Mucosa of descending colon (tissue), 3 donors: Measurements from ENCODE around the gene PTGFR. TPM values are rescaled to one million over a fixed set of nuclear protein-coding genes. Genes with fewer than 3 reads are reported as not detected.
A peak's percentile ranks its signal among the peaks of the same experiment; 100 is the strongest.

ENCODE experiments used
- ATAC-seq: fragments of 200-7000 bp; cut with Tn5 transposase; one replicate; pipeline ENCODE4 v1.9.1; 2020; ENCODE audit warnings: mild to moderate bottlenecking, moderate library complexity
- DNase-seq, 3 donors: peaks; one replicate each; pipeline ENCODE4 v3.0.0-alpha.2; 2020
- H3K36me3 ChIP-seq: fragments of 200-600 bp; one replicate; pipeline ENCODE4 v1.8.0; 2021; ENCODE audit warnings: low read depth, mild to moderate bottlenecking
- H3K4me1 ChIP-seq: fragments of 200-600 bp; one replicate; pipeline ENCODE4 v1.8.0; 2021; ENCODE audit warnings: low read depth, mild to moderate bottlenecking
- H3K4me3 ChIP-seq: fragments of 200-600 bp; one replicate; pipeline ENCODE4 v1.8.0; 2021; ENCODE audit warnings: mild to moderate bottlenecking
- H3K9me3 ChIP-seq: fragments of 200-600 bp; one replicate; pipeline ENCODE4 v1.8.0; 2021; ENCODE audit warnings: mild to moderate bottlenecking
- intact Hi-C, 2 donors: fragments of 100-400 bp; cut with DNase I in 1 of 2; cut with micrococcal nuclease in 1 of 2; formaldehyde crosslinking; loops; one replicate each; pipeline versions ENCODE4 v1.11.0 to v1.11.1; 2022; cut with DNase I, micrococcal nuclease
- long read RNA-seq, 2 donors: library from polyadenylated mRNA; unstranded; transcript quantifications; one replicate each; pipeline ENCODE4 v2.0.0, GENCODE V29; 2019 to 2021
- total RNA-seq, 3 donors: library from RNA; stranded (reverse); fragmentation: NEBNext Ultra II Directional in 2 of 3; extraction: Animal tissue kit (Norgen Biotek cat#: 25700) in 2 of 3; gene quantifications; one replicate each; pipeline versions ENCODE4 v1.2.1 to v1.2.4, GENCODE V29; 2021 to 2023
- TF ChIP-seq, protein P1 (sequence below): fragments of 200-600 bp; IDR thresholded peaks from one replicate; pipeline ENCODE4 v1.8.0; 2022; ENCODE audit warnings: antibody characterized with exemption, mild to moderate bottlenecking
- donor health status: DM: no; HTN: no; CAD: no; lungs with moderate emphysema.
- donor health status: DM: no; HTN: no; CAD: no.
- donor health status: DM: no; HTN: yes; CAD: no.

PTGFR gene, protein sequence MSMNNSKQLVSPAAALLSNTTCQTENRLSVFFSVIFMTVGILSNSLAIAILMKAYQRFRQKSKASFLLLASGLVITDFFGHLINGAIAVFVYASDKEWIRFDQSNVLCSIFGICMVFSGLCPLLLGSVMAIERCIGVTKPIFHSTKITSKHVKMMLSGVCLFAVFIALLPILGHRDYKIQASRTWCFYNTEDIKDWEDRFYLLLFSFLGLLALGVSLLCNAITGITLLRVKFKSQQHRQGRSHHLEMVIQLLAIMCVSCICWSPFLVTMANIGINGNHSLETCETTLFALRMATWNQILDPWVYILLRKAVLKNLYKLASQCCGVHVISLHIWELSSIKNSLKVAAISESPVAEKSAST
- 1 to 10 TPM in 2 of 3 donors, under 1 TPM in 1; 0.49 to 2.1 (median 1.7) TPM for total RNA-seq
- long read RNA-seq, donor 1, full-length matches to known transcripts: 1 of 2 reads
- long read RNA-seq, donor 1, partial matches to known transcripts: 0 of 2 reads
- long read RNA-seq, donor 1, other reads (novel, unspliced or antisense): 1 of 2 reads
- long read RNA-seq, donor 2: 0 reads

DNA sequence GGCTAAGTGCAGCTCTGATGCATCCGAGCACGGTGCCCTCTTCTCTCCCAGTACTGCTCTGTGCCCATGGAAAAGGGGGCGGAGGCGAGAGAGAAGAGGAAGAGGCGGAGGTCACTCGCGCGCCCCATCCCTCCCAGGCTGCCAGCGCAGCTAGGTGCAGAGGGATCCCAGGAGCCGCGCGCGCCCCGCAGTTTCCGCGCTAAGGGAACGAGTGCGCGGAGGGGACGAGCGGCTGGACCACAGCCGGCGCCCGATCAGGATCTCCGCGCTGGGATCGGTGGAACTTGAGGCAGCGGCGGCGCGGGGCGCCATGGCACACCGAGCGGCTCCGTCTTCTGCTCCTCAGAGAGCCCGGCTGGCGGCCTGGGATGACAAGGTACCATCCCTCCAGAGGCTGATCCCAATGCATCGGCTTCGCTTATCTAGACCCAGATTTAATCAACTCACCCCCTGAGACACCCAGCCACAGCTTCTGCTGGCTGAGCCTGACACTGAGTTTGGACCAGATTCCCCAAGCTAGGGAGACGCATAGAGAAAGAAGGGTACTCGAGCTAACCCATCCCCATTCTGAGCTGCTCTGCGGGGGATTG lies at the start of gene PTGFR:
Gene PTGFR, plus strand, starts transcription at position 114 of the 590 bp plus-strand sequence. CDS start 1,770 bp downstream, outside the sequence.
- no peak within 1 kb of the TSS for H3K4me3 ChIP-seq
- DNase-seq (peak in 1 of 3 donors; percentile 4), ATAC-seq (peak; percentile 37)
- no peaks in the 10 kb centered on the region for H3K36me3 ChIP-seq
- H3K4me1 ChIP-seq: no peaks in the 10 kb centered on the region
- intact Hi-C loops: no loop called here
- H3K9me3 ChIP-seq: no peaks in the 10 kb centered on the region
- TF ChIP-seq, protein P1, sequence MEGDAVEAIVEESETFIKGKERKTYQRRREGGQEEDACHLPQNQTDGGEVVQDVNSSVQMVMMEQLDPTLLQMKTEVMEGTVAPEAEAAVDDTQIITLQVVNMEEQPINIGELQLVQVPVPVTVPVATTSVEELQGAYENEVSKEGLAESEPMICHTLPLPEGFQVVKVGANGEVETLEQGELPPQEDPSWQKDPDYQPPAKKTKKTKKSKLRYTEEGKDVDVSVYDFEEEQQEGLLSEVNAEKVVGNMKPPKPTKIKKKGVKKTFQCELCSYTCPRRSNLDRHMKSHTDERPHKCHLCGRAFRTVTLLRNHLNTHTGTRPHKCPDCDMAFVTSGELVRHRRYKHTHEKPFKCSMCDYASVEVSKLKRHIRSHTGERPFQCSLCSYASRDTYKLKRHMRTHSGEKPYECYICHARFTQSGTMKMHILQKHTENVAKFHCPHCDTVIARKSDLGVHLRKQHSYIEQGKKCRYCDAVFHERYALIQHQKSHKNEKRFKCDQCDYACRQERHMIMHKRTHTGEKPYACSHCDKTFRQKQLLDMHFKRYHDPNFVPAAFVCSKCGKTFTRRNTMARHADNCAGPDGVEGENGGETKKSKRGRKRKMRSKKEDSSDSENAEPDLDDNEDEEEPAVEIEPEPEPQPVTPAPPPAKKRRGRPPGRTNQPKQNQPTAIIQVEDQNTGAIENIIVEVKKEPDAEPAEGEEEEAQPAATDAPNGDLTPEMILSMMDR: no peak

DNA sequence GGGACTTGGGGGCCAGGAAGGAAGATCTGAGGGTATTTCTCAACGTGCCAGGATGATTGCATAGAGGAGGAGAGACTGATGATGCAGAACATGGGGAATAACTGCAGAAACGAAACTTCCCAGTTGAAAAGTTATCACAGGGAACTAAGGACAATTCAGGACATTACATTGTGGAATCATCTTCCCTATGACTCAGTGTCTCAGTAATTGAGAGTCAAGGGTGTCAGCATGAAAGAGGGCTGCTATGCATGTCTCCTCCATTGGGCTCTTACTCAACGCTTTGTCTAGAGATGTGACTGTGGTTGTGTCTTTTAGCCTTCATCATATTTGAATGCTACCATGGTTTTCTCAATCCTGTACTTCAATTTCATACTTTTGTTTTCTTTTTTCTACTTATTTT lies 48.9 kb upstream of the PTGFR start:
- intact Hi-C loops: no loop called here
- Histone ChIP-seq H3K36me3 (no peaks in the 10 kb centered on the region), H3K4me1 (no peaks in the 10 kb centered on the region), H3K4me3 (no peak overlapping the region), H3K9me3 (no peaks in the 10 kb centered on the region)
- no peak for ATAC-seq
- TF ChIP-seq, protein P1: no peak
- no peak for DNase-seq

DNA sequence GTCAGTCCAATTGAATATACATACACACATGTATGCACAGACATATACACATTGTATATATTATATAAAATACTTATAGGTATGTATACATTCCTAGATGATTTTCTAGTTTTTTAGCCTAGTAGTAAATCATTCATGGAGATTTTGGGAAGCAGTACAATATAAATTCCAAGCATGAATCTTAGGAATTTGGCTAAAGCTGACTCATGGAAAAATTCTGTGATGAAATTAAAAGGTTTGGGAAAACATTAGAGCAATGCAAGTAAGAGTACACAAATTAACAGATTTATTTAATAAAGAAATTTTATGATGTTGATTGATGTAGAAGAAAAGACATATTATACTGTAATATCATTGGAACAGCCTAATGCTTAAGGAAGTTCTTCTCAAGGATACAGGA lies 43.7 kb upstream of the PTGFR start:
- DNase-seq: no peak
- Histone ChIP-seq H3K4me1 (no peaks in the 10 kb centered on the region), H3K36me3 (no peaks in the 10 kb centered on the region), H3K4me3 (no peak overlapping the region), H3K9me3 (no peaks in the 10 kb centered on the region)
- ATAC-seq: no peak
- intact Hi-C loops: no loop called here
- TF ChIP-seq, protein P1: no peak

DNA sequence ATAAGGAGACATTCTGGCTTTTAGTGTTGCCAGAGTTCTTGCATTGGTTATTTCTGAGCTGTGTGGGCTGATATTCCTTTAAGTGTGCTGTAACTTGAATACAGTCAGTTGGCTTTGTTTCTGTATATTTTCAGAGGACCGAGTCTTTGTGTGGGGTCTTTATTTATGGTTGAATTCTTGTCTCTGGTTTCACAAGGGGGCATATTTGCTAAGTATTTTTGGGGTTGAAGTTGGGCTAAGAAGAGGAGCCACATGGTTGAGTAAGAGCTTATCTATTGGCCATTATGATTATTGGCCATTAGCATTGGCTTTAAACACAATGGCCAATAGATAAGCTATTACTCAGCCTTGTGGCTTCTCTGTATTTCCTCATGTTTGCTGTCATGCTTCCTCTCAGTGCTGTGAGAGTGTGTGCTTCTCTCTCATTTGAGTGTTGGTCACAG lies 26.3 kb upstream of the PTGFR start:
- no peak for ATAC-seq
- H3K36me3 ChIP-seq: no peaks in the 10 kb centered on the region
- H3K4me3 ChIP-seq: no peak overlapping the region
- H3K4me1 ChIP-seq: no peaks in the 10 kb centered on the region
- TF ChIP-seq, protein P1: no peak
- DNase-seq: no peak
- H3K9me3 ChIP-seq: peaks cover 15% of the 10 kb centered on the region
- intact Hi-C loops: no loop called here

DNA sequence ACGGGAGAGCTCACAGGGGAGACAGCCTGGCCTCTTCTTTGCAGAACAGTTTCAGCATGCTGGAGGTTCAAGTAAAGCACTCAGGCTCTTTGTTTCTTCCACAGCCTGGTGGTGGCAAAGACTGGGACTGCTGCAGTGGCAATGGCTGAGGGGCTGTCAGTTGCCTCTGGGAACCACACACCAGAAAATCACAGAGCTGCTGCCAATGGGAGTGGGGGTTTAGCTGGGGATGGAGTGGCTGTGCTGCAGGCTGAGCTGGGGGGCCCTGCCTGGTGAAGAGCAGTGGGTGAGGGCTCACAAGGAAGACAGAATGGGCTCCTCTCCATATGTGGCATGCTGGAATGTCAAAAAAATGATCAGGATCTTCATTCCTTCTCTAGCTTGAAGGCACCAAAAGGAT lies 25.6 kb upstream of the PTGFR start:
- DNase-seq (no peak), ATAC-seq (no peak)
- H3K4me3 ChIP-seq: no peak overlapping the region
- no peaks in the 10 kb centered on the region for H3K36me3 ChIP-seq
- TF ChIP-seq, protein P1: no peak
- peaks cover 15% of the 10 kb centered on the region for H3K9me3 ChIP-seq
- no peaks in the 10 kb centered on the region for H3K4me1 ChIP-seq
- intact Hi-C loops: no loop called here
